Inflammatory macrophage (primary cell): ENCODE data around the gene TUBA1C.
"Not testable (repeated sequence)": the region's sequence is repeated elsewhere in the genome, so short reads cannot be mapped to it uniquely, and the experiment has no call there.

Source experiments
- DNase-seq, 2 donors: peaks; one replicate each; pipeline ENCODE4 v3.0.0-alpha.2; 2020 to 2022
- total RNA-seq, 18 experiments: gene quantifications; one replicate each; lab custom pipeline; 2026; ENCODE audit warnings: mixed read lengths in 6 of 18, inconsistent platforms in 2 of 18; lab: John Stamatoyannopoulos, UW

The TUBA1C gene
- total RNA-seq = 142 to 304 (median 195) reads per million in 18 experiments

- DNase-seq = peak; percentile 94 to 96
These were observed at the start of gene TUBA1C for GRCh38 chr12:49264873-49265792. Gene TUBA1C, plus strand, starts transcription at chr12:49265082. Its CDS starts 100 bp downstream, at chr12:49265182.

- peak in 1 of 2 donors; percentile 19 for DNase-seq
These were observed 45.4 kb upstream of the TUBA1C start for GRCh38 chr12:49219417-49220026.

GRCh38 chr12:49220972-49221371 lies 43.9 kb upstream of the TUBA1C start:
- peak; percentile 30 to 51 for DNase-seq

GRCh38 chr12:49223122-49223521 lies 41.8 kb upstream of the TUBA1C start:
- no peak for DNase-seq

- peak in 1 of 2 donors; percentile 5 for DNase-seq
These were observed 41.1 kb upstream of the TUBA1C start for GRCh38 chr12:49223590-49224369.

GRCh38 chr12:49225576-49226166 lies 39.2 kb upstream of the TUBA1C start:
- DNase-seq = peak; percentile 16 to 39

- DNase-seq = no peak
These were observed 37.2 kb upstream of the TUBA1C start for GRCh38 chr12:49227713-49228112.

GRCh38 chr12:49228653-49229052 lies 36.2 kb upstream of the TUBA1C start:
- DNase-seq = no peak

- DNase-seq = no peak
These were observed 34.6 kb upstream of the TUBA1C start for GRCh38 chr12:49230176-49230804.

- peak; percentile 83 to 98 for DNase-seq
These were observed 34.1 kb upstream of the TUBA1C start for GRCh38 chr12:49230805-49231194.

GRCh38 chr12:49231878-49232655 lies 32.8 kb upstream of the TUBA1C start:
- DNase-seq = peak in 1 of 2 donors; percentile 19

GRCh38 chr12:49232940-49233841 lies 31.7 kb upstream of the TUBA1C start:
- peak; percentile 34 to 45 for DNase-seq

GRCh38 chr12:49233842-49234526 lies 30.9 kb upstream of the TUBA1C start:
- peak; percentile 99 for DNase-seq

- peak in 1 of 2 donors; percentile 43 for DNase-seq
These were observed 28.5 kb upstream of the TUBA1C start for GRCh38 chr12:49236423-49236822.

- DNase-seq = no peak
These were observed 21.3 kb upstream of the TUBA1C start for GRCh38 chr12:49243631-49244030.

- DNase-seq = peak in 1 of 2 donors; percentile 31
These were observed 20.7 kb upstream of the TUBA1C start for GRCh38 chr12:49244176-49244575.

- no peak for DNase-seq
These were observed 13.5 kb upstream of the TUBA1C start for GRCh38 chr12:49251357-49251756.

- no peak for DNase-seq
These were observed 11.8 kb upstream of the TUBA1C start for GRCh38 chr12:49253033-49253623.

- not testable (repeated sequence) for DNase-seq
These were observed 9.4 kb upstream of the TUBA1C start for GRCh38 chr12:49255456-49255855.
